22Rv1 (cell line): ENCODE results near the gene UBE2Q1.

ENCODE experiments used
- ZFX ChIP-seq: fragments of 450-650 bp; IDR thresholded peaks from 2 replicates; pipeline ENCODE4 v1.6.1; 2017; ENCODE audit warnings: antibody characterized with exemption, borderline replicate concordance
- TF ChIP-seq, protein P1 (sequence below): fragments of 450-650 bp; IDR thresholded peaks from 2 replicates; pipeline ENCODE4 v1.5.1; 2017; ENCODE audit warnings: mild to moderate bottlenecking

- TF ChIP-seq, protein P1, sequence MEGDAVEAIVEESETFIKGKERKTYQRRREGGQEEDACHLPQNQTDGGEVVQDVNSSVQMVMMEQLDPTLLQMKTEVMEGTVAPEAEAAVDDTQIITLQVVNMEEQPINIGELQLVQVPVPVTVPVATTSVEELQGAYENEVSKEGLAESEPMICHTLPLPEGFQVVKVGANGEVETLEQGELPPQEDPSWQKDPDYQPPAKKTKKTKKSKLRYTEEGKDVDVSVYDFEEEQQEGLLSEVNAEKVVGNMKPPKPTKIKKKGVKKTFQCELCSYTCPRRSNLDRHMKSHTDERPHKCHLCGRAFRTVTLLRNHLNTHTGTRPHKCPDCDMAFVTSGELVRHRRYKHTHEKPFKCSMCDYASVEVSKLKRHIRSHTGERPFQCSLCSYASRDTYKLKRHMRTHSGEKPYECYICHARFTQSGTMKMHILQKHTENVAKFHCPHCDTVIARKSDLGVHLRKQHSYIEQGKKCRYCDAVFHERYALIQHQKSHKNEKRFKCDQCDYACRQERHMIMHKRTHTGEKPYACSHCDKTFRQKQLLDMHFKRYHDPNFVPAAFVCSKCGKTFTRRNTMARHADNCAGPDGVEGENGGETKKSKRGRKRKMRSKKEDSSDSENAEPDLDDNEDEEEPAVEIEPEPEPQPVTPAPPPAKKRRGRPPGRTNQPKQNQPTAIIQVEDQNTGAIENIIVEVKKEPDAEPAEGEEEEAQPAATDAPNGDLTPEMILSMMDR = no peak
- TF ChIP-seq ZFX = no peak
Observed at GRCh38 chr1:154499446-154499845, 59.0 kb downstream of the UBE2Q1 start.
